ENCODE data around the gene OR13C8.

OR13C8 gene

GRCh38 chr9:104618104-104618503 lies 49.1 kb downstream of the OR13C8 start, which contains the start of gene OR13C9:
Gene OR13C9, minus strand, starts transcription at chr9:104618204. Its CDS starts 0 bp downstream, at chr9:104618204.
- H3K4me1 ChIP-seq = no peaks in the 10 kb centered on the region
- intact Hi-C loops (cut with DNase I; ENCODE audit: low total_unique reads) = no loop called here
- no peaks in the 10 kb centered on the region for H3K27me3 ChIP-seq
- no peak within 1 kb of the TSS for H3K4me3 ChIP-seq
- H3K36me3 ChIP-seq = no peaks in the 10 kb centered on the region
- TF ChIP-seq CTCF (IDR thresholded peaks at IDR 0.05) = no peak
- no peaks in the 10 kb centered on the region for H3K9me3 ChIP-seq
- DNase-seq = no peak
- no peak within 1 kb of the TSS for H3K27ac ChIP-seq
